Measurements from ENCODE around the gene TBX18.

TBX18 gene

GRCh38 chr6:84772428-84773132 lies 8.2 kb upstream of the TBX18 start:
- DNase-seq, result no peak

DNA sequence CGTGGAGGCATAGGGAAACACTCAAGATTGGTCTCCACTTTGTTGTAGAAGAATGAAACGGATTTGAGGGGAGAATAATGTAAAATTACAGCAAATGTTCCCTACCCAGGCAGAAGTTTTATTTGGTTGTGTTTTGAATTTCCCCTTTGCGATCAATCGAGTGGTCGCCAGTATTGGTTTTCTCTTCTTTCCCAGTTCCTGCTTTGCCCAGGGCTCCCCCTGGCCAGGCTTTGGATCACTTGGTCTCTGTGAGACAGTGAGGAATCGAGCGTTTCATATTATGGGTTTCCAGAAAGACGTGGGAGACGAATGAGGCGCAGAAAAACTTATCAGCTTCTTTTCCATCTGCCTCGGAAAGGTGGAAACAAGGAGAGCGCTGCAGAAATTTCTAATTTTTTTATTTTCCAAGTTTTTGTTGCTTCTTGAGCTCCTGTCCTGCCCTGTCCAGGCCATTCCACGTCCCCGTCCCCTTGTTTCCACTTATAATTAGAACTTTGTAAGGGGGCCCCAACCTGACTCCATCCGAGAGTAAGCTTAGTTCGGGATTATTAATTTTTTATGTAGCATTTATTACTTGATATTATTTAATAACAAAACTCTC lies 7.5 kb upstream of the TBX18 start:
- no peak for DNase-seq

DNA sequence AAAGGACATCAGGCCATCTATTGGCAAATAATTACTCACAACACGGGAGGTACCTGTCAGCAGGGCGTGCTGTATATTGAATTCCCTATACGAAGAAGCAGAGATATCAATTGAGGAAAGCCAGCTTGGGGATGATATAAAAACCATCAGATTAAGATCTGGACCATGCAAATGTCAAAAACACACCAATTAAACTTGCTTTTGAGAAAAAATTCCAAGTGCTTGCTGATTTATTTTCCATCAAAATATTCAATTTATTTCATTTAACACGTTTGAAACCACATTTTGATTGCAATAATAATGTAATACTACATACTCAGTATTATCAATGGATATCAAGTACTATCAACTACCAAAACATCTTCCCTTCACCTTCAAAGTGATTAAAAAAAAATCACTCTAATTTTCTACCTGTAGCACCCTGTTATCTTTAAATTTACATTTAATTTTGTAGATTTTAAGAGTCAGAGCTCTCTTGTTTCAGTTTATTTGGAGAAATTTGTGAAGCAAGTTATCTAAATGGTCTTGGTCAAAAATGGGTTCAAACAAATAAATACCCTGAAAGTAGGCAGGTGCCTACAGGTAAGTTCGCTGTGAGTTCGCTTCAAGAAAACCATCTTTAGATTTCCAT lies 6.8 kb upstream of the TBX18 start:
- DNase-seq, result no peak

GRCh38 chr6:84770521-84770920 lies 6.1 kb upstream of the TBX18 start:
- no peak for DNase-seq

DNA sequence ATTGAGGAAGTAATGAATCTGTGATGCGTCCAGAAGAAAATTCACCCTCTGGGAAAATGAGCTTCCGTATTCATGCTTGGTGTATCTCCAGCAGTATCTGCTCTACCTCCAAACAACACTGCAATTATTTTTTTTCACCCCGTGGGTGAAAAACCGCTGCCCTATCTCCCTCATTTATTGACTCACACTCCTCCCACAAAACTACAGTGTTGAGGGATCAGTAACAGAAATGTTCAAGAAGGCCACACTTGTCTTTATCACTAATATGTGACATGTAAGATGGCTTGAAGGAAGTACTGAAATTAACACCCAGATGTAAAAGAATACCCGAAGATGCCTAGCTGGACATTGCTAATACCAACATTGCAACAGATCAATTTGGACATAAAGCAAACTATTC lies 4.9 kb upstream of the TBX18 start:
- no peak for DNase-seq

GRCh38 chr6:84768442-84769174 lies 4.2 kb upstream of the TBX18 start:
- no peak for DNase-seq

DNA sequence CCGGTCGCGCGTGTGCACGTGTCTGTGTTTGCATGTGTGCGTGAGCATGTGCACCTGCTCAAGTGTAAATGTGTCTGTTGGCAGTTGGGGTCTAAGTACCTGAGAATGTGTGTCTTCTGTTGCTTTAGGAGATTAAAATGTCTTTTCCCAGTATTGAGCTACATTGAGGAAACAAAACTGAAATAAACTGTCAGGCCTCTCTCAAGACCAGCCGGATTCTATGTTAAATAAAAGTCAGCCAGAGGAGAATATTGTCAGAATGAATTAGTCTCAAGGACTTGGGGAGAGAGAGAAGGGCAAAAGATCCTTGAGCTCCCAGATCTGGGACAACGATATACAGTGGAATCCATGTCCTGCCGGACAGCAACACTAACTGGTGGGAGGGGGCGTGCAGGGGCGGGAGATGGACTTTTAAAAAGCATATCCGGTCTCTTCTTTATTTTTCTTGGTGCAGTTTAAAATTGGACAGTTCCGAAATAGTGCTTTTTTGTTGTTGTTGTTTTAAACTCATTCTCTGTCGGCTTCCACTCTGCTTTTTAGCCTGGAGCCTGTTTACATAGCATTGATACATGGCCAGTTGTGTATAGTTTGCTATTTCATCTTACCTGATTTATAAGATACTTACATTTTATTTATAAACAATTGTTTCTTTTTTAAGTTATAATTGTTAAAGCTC lies 3.3 kb upstream of the TBX18 start:
- no peak for DNase-seq

DNA sequence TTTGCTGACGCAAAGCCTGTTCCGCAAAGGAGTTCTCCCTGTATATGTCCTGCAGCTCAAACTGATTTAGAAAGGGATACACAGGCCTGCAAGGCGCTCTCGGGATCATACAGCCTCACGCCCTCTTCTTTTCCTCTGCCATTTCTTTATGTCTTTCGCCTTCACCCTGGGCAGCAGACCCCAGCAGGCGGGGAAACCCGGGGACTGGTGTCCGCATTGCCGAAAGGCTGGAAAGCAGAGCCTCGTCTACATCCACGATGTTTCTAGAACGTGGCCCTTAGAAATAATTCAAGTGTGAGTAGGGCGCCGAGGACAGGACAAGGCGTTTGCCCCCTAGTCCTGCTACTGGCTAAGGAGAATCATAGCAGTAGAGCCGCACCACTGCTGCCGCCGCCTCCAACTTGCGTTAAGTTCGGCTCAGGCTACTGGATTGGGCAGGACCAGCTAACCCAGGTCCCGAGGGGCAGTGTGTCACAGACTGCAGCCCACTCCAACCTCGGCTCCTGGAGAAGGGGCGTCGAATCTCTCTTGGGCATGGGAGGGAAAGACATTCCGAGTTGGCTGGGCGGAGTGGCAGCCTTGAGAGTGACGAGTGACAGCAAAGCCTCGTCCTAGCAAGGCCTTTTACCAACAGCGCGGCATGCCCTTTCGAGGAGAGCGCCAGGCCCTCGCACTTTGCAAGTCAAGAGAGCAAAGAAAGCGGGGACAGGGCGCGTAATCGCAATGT lies 2.6 kb upstream of the TBX18 start:
- DNase-seq, result no peak

- no peak for DNase-seq
These were observed 1.9 kb upstream of the TBX18 start for GRCh38 chr6:84766118-84766798.

DNA sequence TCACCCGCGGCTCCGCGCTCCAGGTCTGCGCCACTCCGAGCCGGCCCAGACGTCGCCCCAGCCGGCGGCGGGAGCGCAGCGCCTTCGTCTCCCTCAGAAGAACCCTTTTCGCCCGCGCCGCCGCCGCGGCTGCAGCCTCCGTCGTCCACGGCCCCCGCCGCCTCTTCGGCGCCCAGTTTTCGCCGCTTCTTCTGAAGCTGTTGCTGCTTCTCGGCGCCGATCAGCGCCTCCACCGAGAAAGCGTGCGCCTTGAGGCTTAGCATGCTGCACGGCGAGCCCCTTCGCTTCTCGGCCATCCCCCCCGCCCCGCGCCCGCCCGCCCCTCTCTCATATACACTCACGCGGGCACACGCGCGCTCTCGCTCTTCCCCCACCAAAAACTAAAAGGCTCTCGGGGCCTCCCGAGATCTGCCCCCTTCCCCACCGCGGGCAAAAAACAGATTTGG lies 489 bp downstream of the TBX18 start:
- DNase-seq, result no peak

- no peak for DNase-seq
These were observed 1.2 kb downstream of the TBX18 start for GRCh38 chr6:84763003-84763885.

DNA sequence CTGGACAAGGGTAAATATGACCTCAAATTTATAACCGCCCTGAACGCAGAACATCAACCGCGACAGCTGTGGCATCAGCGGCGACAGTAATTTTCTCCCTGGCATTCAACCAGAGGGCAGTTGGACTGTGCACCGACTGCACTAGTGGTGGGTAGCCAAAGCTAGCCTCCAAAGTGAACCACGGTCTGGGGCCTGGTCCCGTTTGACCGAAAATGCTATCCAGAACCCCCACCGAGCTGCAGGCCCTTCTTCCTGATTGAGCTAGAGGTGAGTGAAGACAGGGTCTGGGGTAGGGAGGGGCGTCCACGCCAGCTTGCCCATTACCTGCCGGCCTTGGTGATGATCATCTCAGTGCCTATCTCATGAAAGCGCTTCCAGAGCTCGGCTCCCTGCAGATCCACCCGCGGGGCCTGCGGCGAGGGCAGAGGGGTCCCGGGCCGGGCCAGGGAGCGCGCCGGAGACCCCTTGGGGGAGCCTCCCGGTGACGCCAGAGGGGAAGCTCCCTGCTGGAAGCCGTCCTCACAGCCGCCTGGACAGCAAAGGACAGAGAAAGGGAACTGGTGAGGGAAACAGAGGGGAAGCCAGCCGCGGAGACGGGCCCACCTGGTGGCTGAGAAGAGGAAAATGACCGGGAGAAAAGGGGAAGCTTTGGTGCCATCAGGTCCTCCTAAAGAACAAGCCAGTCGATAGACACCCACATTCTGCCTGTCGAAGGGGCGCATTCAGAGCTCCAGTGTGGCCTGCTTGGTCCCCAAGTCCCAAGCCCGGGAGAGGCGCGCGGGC lies 2.0 kb downstream of the TBX18 start:
- no peak for DNase-seq

DNA sequence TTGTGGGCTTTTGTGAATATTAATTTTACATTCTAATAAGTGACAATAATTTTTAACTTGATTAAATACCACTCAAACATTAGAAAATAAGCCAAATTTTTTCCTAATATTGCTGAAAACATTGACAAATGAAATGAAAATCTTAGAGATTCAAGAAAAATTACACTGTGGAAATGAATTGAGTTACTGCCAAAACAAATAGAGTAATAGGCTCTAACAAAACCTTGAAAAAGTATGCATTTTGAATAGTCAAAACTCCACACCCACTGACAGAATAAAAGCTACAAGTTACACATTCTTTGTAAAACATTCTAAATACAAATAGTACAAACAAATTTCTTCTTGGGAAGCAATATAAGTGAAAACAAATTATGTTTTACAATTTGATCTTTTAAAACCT lies 5.9 kb downstream of the TBX18 start:
- no peak for DNase-seq

- no peak for DNase-seq
These were observed 7.5 kb downstream of the TBX18 start for GRCh38 chr6:84756877-84757276.

- DNase-seq, result no peak
These were observed 7.9 kb downstream of the TBX18 start for GRCh38 chr6:84756466-84756865.

DNA sequence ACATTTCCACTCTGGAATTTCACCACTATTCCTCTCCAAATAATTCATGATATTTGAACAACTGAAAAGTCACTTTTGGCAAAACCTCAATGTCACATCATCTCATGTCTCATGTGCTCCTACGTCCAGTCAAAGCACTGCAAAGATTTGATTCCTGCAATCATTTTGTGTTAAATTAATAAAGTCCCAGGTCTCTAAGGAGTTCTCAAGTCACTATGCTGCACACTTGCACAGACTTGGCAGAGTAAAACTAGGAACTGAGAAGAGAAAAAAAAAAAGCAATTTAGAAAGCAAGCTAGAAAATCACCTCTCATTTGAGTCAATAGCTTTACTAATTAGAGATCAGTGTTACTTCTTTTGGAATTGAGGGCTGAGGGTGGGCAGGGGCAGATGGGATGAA lies 11.2 kb downstream of the TBX18 start:
- DNase-seq, result no peak

GRCh38 chr6:84752118-84752850 lies 12.1 kb downstream of the TBX18 start:
- no peak for DNase-seq

DNA sequence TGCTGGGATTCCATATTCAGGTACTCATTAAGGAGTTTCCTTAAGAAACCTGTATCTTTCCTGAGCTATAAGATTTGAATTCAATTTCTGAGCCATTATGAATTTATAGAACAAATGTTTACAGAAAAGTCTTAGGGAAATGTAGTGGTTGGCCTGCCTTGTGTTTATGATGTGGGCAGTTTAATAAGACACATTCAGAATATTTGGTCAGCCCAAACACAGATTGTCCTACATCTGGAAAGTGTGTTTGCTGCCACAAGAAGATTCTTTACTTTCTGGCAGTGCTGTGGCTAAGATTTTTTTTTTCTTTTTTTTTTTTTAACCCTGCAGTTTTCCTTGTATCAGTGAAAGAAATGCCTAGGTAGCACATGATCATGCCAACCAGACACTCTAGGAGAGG lies 15.2 kb downstream of the TBX18 start:
- no peak for DNase-seq

GRCh38 chr6:84748376-84748775 lies 16.0 kb downstream of the TBX18 start:
- no peak for DNase-seq
